GM13977 (cell line): Measurements from ENCODE around the gene FTO.

Experiments
- DNase-seq: peaks from one replicate; pipeline ENCODE4 v3.0.0; 2012; ENCODE audit warnings: low spot score
- CTCF ChIP-seq: IDR thresholded peaks from 2 replicates; pipeline ENCODE4 v1.5.1; 2012; ENCODE audit warnings: mild to moderate bottlenecking, control low read depth; ENCODE audit not compliant: insufficient read depth; ENCODE audit errors: extremely low read depth, missing control alignments
- in situ Hi-C: fragments of 300-500 bp; cut with MboI; formaldehyde crosslinking; loops from one replicate; pipeline ENCODE4 v1.12.0; 2022; ENCODE audit warnings: low sequenced_read_pairs, low pct_unique_long_range_greater_than_20kb, mixed read lengths, inconsistent platforms; ENCODE audit not compliant: unreplicated experiment

Gene FTO

GRCh38 chr16:53958341-53958880 is 254.5 kb downstream of the FTO start:
- no peak for TF ChIP-seq CTCF
- in situ Hi-C loops, result no loop called here
- no peak for DNase-seq

- no peak for TF ChIP-seq CTCF
- no peak for DNase-seq
- in situ Hi-C loops, result no loop called here
Measured at GRCh38 chr16:53960050-53960812, 256.3 kb downstream of the FTO start.

- no peak for DNase-seq
- TF ChIP-seq CTCF, result no peak
- in situ Hi-C loops, result no loop called here
Measured at GRCh38 chr16:53960954-53961616, 257.1 kb downstream of the FTO start.

- no peak for TF ChIP-seq CTCF
- in situ Hi-C loops, result no loop called here
- DNase-seq, result no peak
Measured at GRCh38 chr16:53962041-53962440, 258.1 kb downstream of the FTO start.

GRCh38 chr16:53964145-53964790 is 260.3 kb downstream of the FTO start:
- no peak for DNase-seq
- in situ Hi-C loops, result no loop called here
- TF ChIP-seq CTCF, result no peak

- in situ Hi-C loops, result no loop called here
- TF ChIP-seq CTCF, result no peak
- DNase-seq, result no peak
Measured at GRCh38 chr16:53966821-53967571, 263.0 kb downstream of the FTO start.
